Measurements from ENCODE around the gene GOLGA5.
A peak's percentile ranks its signal among the peaks of the same experiment; 100 is the strongest.

GOLGA5 gene

GRCh38 chr14:92787554-92787953, 6.6 kb upstream of the GOLGA5 start:
- H3K36me3 ChIP-seq (replicated peaks), result no peaks in the 10 kb centered on the region
- no peak overlapping the region for H3K27ac ChIP-seq
- in situ Hi-C loops (cut with HindIII; ENCODE audit: low pct_ligation_motif_present, low sequenced_read_pairs), result no loop called here
- TF ChIP-seq, protein P1, sequence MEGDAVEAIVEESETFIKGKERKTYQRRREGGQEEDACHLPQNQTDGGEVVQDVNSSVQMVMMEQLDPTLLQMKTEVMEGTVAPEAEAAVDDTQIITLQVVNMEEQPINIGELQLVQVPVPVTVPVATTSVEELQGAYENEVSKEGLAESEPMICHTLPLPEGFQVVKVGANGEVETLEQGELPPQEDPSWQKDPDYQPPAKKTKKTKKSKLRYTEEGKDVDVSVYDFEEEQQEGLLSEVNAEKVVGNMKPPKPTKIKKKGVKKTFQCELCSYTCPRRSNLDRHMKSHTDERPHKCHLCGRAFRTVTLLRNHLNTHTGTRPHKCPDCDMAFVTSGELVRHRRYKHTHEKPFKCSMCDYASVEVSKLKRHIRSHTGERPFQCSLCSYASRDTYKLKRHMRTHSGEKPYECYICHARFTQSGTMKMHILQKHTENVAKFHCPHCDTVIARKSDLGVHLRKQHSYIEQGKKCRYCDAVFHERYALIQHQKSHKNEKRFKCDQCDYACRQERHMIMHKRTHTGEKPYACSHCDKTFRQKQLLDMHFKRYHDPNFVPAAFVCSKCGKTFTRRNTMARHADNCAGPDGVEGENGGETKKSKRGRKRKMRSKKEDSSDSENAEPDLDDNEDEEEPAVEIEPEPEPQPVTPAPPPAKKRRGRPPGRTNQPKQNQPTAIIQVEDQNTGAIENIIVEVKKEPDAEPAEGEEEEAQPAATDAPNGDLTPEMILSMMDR (IDR thresholded peaks at IDR 0.05; ENCODE audit: low read depth, low read length, missing control alignments), result no peak
- no peak overlapping the region for H3K4me3 ChIP-seq (ENCODE audit: low read depth, low read length)
- no peaks in the 10 kb centered on the region for H3K27me3 ChIP-seq (replicated peaks)
- DNase-seq, result no peak

GRCh38 chr14:92789457-92790089, 4.5 kb upstream of the GOLGA5 start:
- DNase-seq, result no peak
- H3K4me3 ChIP-seq (ENCODE audit: low read depth, low read length), result no peak overlapping the region
- TF ChIP-seq, protein P1 (IDR thresholded peaks at IDR 0.05; ENCODE audit: low read depth, low read length, missing control alignments), result no peak
- in situ Hi-C loops (cut with HindIII; ENCODE audit: low pct_ligation_motif_present, low sequenced_read_pairs), result no loop called here
- no peaks in the 10 kb centered on the region for H3K36me3 ChIP-seq (replicated peaks)
- no peaks in the 10 kb centered on the region for H3K27me3 ChIP-seq (replicated peaks)
- H3K27ac ChIP-seq, result no peak overlapping the region

- Histone ChIP-seq H3K27ac (no peak overlapping the region), H3K36me3 (replicated peaks) (peaks cover 4% of the 10 kb centered on the region), H3K4me3 (ENCODE audit: low read depth, low read length) (no peak overlapping the region), H3K27me3 (replicated peaks) (no peaks in the 10 kb centered on the region)
- in situ Hi-C loops (cut with HindIII; ENCODE audit: low pct_ligation_motif_present, low sequenced_read_pairs), result no loop called here
- TF ChIP-seq, protein P1 (IDR thresholded peaks at IDR 0.05; ENCODE audit: low read depth, low read length, missing control alignments), result no peak
- DNase-seq, result no peak
Observed at GRCh38 chr14:92792885-92793284, 1.2 kb upstream of the GOLGA5 start.

DNA sequence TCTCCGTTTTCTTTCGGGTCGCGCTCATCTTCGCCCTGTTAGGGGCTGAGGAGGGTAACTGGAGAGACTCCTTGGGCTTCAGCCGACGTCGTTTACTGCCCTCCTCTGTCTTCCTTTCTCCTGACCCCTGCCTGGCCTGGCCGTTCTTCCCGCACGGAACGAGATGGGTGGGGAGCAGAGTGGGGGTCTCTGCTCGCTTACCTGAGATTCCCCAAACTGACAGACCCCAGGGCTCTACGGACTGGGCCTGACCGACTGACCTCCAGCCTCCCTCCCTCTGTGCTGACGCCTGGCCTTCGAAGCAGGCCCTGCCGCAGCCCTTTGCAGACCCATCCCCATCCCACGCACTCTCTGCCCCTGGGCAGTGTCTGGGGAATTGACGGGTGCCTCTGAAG, 439 bp downstream of the GOLGA5 start:
- no peaks in the 10 kb centered on the region for H3K27me3 ChIP-seq (replicated peaks)
- TF ChIP-seq, protein P1 (IDR thresholded peaks at IDR 0.05; ENCODE audit: low read depth, low read length, missing control alignments), result no peak
- peaks cover 14% of the 10 kb centered on the region for H3K36me3 ChIP-seq (replicated peaks)
- in situ Hi-C loops (cut with HindIII; ENCODE audit: low pct_ligation_motif_present, low sequenced_read_pairs), result no loop called here
- H3K27ac ChIP-seq, result peak overlapping the region; percentile 90
- H3K4me3 ChIP-seq (ENCODE audit: low read depth, low read length), result peak overlapping the region; percentile 99
- no peak for DNase-seq

- Histone ChIP-seq H3K27ac (peak overlapping the region; percentile 90), H3K36me3 (replicated peaks) (peaks cover 14% of the 10 kb centered on the region), H3K27me3 (replicated peaks) (no peaks in the 10 kb centered on the region), H3K4me3 (ENCODE audit: low read depth, low read length) (peak overlapping the region; percentile 99)
- no peak for DNase-seq
- in situ Hi-C loops (cut with HindIII; ENCODE audit: low pct_ligation_motif_present, low sequenced_read_pairs), result no loop called here
- TF ChIP-seq, protein P1 (IDR thresholded peaks at IDR 0.05; ENCODE audit: low read depth, low read length, missing control alignments), result no peak
Observed at GRCh38 chr14:92794961-92795360, 856 bp downstream of the GOLGA5 start.
